Amygdala (tissue), 56 donors: ENCODE results near the gene SLC27A5.
"Not testable (repeated sequence)": the region's sequence is repeated elsewhere in the genome, so short reads cannot be mapped to it uniquely, and the experiment has no call there.

Experiments used
- DNase-seq, 56 donors: peaks; one replicate each; lab custom pipeline; 2025; lab: John Stamatoyannopoulos, UW

The SLC27A5 gene

GRCh38 chr19:58499021-58499927 lies 12.5 kb downstream of the SLC27A5 start:
- peak; percentile 73 to 100 (median 98) for DNase-seq

GRCh38 chr19:58498316-58499020 lies 13.3 kb downstream of the SLC27A5 start:
- DNase-seq, result peak in 4 of 56 donors; percentile 21 to 43 (median 32)

- DNase-seq, result no peak
These were observed 14.1 kb downstream of the SLC27A5 start for GRCh38 chr19:58497634-58498170.

GRCh38 chr19:58492265-58492664 lies 19.5 kb downstream of the SLC27A5 start:
- DNase-seq, result peak in 9 of 56 donors; percentile 16 to 70 (median 30)

GRCh38 chr19:58491393-58491792 lies 20.4 kb downstream of the SLC27A5 start:
- no peak for DNase-seq

- not testable (repeated sequence) for DNase-seq
These were observed 27.4 kb downstream of the SLC27A5 start for GRCh38 chr19:58484349-58484748.

- DNase-seq, result no peak
These were observed 28.0 kb downstream of the SLC27A5 start for GRCh38 chr19:58483776-58484175.

GRCh38 chr19:58482372-58482771 lies 29.4 kb downstream of the SLC27A5 start:
- DNase-seq, result no peak

- DNase-seq, result no peak
These were observed 31.0 kb downstream of the SLC27A5 start for GRCh38 chr19:58480831-58481230.

GRCh38 chr19:58480481-58480830 lies 31.3 kb downstream of the SLC27A5 start:
- no peak for DNase-seq

- DNase-seq, result no peak
These were observed 31.9 kb downstream of the SLC27A5 start for GRCh38 chr19:58479736-58480480.

GRCh38 chr19:58479303-58479702 lies 32.5 kb downstream of the SLC27A5 start:
- DNase-seq, result no peak

- DNase-seq, result no peak
These were observed 33.9 kb downstream of the SLC27A5 start for GRCh38 chr19:58477871-58478270.

GRCh38 chr19:58477130-58477529 lies 34.7 kb downstream of the SLC27A5 start:
- no peak for DNase-seq

GRCh38 chr19:58476498-58477015 lies 35.2 kb downstream of the SLC27A5 start:
- DNase-seq, result peak in 8 of 56 donors; percentile 31 to 58 (median 38)

- peak; percentile 70 to 98 (median 95) for DNase-seq
These were observed 35.9 kb downstream of the SLC27A5 start, which contains the start of gene ZNF446 for GRCh38 chr19:58475714-58476497. TSS of gene ZNF446 (plus strand) at chr19:58476352. CDS start at chr19:58477219, 867 bp downstream.

GRCh38 chr19:58474997-58475713 lies 36.6 kb downstream of the SLC27A5 start:
- DNase-seq, result no peak

- DNase-seq, result no peak
These were observed 37.3 kb downstream of the SLC27A5 start for GRCh38 chr19:58474291-58474996.
